ENCODE measurements around the gene METTL4. TPM values are rescaled to one million over a fixed set of nuclear protein-coding genes. Genes with fewer than 3 reads are reported as not detected.

METTL4 gene
- polyA plus RNA-seq, 1 donor from 2014 or later = 12.7 TPM

DNA sequence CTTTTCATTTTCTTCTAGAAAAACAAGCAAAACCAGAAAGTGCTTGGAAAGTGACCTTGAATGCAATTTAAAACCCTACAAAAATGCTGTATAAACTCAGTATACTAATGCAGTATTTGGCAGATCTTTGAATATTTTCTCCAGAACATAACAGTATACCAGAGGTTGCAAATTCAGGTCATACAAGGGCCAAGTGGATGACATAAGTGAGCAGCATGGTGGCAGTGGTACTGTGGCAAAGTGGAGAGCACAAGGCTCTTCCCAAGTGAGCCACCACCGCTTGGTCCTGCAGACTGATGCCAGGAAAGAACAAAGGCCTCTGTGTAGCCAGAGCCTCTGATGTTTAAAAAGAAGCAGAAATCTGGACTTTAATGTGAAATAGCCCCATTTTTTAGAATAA lies 33.1 kb downstream of the METTL4 start:
- no peak overlapping the region for H3K9ac ChIP-seq (ENCODE audit: low read length)
- no peaks in the 10 kb centered on the region for H3K27me3 ChIP-seq (ENCODE audit: insufficient read depth, low read depth, low read length)
- no peaks in the 10 kb centered on the region for H4K20me1 ChIP-seq (ENCODE audit: insufficient read depth)
- H3F3A ChIP-seq (ENCODE audit: insufficient read depth, low read length, poor library complexity, severe bottlenecking) = no peaks in the 10 kb centered on the region
- H3K36me3 ChIP-seq (ENCODE audit: insufficient read depth, low read length) = no peaks in the 10 kb centered on the region
- no peak overlapping the region for H3K4me2 ChIP-seq (ENCODE audit: low read length)
- H3K27ac ChIP-seq (ENCODE audit: low read length) = no peak overlapping the region
- H3K4me3 ChIP-seq (ENCODE audit: low read length) = no peak overlapping the region
- H3K9me3 ChIP-seq (ENCODE audit: low read length) = no peaks in the 10 kb centered on the region
- TF ChIP-seq POLR2AphosphoS5 (IDR thresholded peaks at IDR 0.05) = no peak
- TF ChIP-seq MXI1 (conservative IDR thresholded peaks at IDR 0.05; ENCODE audit: poor library complexity, severe bottlenecking) = no peak
- TF ChIP-seq, protein P1, sequence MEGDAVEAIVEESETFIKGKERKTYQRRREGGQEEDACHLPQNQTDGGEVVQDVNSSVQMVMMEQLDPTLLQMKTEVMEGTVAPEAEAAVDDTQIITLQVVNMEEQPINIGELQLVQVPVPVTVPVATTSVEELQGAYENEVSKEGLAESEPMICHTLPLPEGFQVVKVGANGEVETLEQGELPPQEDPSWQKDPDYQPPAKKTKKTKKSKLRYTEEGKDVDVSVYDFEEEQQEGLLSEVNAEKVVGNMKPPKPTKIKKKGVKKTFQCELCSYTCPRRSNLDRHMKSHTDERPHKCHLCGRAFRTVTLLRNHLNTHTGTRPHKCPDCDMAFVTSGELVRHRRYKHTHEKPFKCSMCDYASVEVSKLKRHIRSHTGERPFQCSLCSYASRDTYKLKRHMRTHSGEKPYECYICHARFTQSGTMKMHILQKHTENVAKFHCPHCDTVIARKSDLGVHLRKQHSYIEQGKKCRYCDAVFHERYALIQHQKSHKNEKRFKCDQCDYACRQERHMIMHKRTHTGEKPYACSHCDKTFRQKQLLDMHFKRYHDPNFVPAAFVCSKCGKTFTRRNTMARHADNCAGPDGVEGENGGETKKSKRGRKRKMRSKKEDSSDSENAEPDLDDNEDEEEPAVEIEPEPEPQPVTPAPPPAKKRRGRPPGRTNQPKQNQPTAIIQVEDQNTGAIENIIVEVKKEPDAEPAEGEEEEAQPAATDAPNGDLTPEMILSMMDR (IDR thresholded peaks at IDR 0.05; ENCODE audit: poor library complexity, severe bottlenecking) = no peak
- TF ChIP-seq, protein P2, sequence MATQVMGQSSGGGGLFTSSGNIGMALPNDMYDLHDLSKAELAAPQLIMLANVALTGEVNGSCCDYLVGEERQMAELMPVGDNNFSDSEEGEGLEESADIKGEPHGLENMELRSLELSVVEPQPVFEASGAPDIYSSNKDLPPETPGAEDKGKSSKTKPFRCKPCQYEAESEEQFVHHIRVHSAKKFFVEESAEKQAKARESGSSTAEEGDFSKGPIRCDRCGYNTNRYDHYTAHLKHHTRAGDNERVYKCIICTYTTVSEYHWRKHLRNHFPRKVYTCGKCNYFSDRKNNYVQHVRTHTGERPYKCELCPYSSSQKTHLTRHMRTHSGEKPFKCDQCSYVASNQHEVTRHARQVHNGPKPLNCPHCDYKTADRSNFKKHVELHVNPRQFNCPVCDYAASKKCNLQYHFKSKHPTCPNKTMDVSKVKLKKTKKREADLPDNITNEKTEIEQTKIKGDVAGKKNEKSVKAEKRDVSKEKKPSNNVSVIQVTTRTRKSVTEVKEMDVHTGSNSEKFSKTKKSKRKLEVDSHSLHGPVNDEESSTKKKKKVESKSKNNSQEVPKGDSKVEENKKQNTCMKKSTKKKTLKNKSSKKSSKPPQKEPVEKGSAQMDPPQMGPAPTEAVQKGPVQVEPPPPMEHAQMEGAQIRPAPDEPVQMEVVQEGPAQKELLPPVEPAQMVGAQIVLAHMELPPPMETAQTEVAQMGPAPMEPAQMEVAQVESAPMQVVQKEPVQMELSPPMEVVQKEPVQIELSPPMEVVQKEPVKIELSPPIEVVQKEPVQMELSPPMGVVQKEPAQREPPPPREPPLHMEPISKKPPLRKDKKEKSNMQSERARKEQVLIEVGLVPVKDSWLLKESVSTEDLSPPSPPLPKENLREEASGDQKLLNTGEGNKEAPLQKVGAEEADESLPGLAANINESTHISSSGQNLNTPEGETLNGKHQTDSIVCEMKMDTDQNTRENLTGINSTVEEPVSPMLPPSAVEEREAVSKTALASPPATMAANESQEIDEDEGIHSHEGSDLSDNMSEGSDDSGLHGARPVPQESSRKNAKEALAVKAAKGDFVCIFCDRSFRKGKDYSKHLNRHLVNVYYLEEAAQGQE (IDR thresholded peaks at IDR 0.05; ENCODE audit: borderline replicate concordance) = no peak
- TF ChIP-seq RAD21 (conservative IDR thresholded peaks at IDR 0.05) = no peak
- TF ChIP-seq SMC3 (conservative IDR thresholded peaks at IDR 0.05; ENCODE audit: poor library complexity) = no peak
- no peak for TF ChIP-seq TAF1 (IDR thresholded peaks at IDR 0.05; ENCODE audit: low read depth)
- TF ChIP-seq EP300 (conservative IDR thresholded peaks at IDR 0.05; ENCODE audit: poor library complexity, severe bottlenecking) = no peak
- TF ChIP-seq EZH2 (IDR thresholded peaks at IDR 0.05; ENCODE audit: borderline replicate concordance, insufficient read depth, low read length, poor library complexity, severe bottlenecking) = no peak
- no peaks in the 10 kb centered on the region for H3K9me2 ChIP-seq (ENCODE audit: insufficient read depth, low read length)
- H2AFZ ChIP-seq (ENCODE audit: low read depth, low read length) = no peak overlapping the region
- H3K79me2 ChIP-seq (replicated peaks; ENCODE audit: insufficient read depth, low read length) = no peaks in the 10 kb centered on the region

DNA sequence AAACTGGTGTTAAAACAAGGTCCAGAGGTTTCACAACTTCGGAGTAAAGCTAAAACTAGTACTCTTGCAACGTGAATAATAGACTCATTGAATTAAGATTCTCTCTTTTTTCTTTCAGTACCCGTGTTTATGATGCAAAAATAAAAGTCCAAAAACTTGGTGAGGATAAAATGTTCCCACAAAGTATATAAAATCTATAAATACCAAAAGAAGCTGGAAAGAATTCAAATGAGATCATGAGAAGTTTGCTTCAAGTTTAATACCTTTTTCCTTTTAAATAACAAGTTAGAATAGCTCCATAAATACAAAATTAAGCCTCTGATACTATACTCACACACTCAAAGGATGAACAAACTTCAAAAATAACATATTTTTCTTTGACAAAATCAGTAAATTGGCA lies 34.0 kb downstream of the METTL4 start:
- H3K9ac ChIP-seq (ENCODE audit: low read length) = no peak overlapping the region
- H3K4me3 ChIP-seq (ENCODE audit: low read length) = no peak overlapping the region
- no peaks in the 10 kb centered on the region for H3K36me3 ChIP-seq (ENCODE audit: insufficient read depth, low read length)
- TF ChIP-seq POLR2AphosphoS5 (IDR thresholded peaks at IDR 0.05) (no peak), EP300 (conservative IDR thresholded peaks at IDR 0.05; ENCODE audit: poor library complexity, severe bottlenecking) (no peak), MXI1 (conservative IDR thresholded peaks at IDR 0.05; ENCODE audit: poor library complexity, severe bottlenecking) (no peak), SMC3 (conservative IDR thresholded peaks at IDR 0.05; ENCODE audit: poor library complexity) (no peak), TAF1 (IDR thresholded peaks at IDR 0.05; ENCODE audit: low read depth) (no peak), EZH2 (IDR thresholded peaks at IDR 0.05; ENCODE audit: borderline replicate concordance, insufficient read depth, low read length, poor library complexity, severe bottlenecking) (no peak), RAD21 (conservative IDR thresholded peaks at IDR 0.05) (no peak)
- TF ChIP-seq, protein P1 (IDR thresholded peaks at IDR 0.05; ENCODE audit: poor library complexity, severe bottlenecking) = no peak
- TF ChIP-seq, protein P2 (IDR thresholded peaks at IDR 0.05; ENCODE audit: borderline replicate concordance) = no peak
- H3K9me2 ChIP-seq (ENCODE audit: insufficient read depth, low read length) = no peaks in the 10 kb centered on the region
- no peak overlapping the region for H3K27ac ChIP-seq (ENCODE audit: low read length)
- H3K79me2 ChIP-seq (replicated peaks; ENCODE audit: insufficient read depth, low read length) = no peaks in the 10 kb centered on the region
- no peaks in the 10 kb centered on the region for H3K27me3 ChIP-seq (ENCODE audit: insufficient read depth, low read depth, low read length)
- no peaks in the 10 kb centered on the region for H3K9me3 ChIP-seq (ENCODE audit: low read length)
- H2AFZ ChIP-seq (ENCODE audit: low read depth, low read length) = no peak overlapping the region
- H3K4me2 ChIP-seq (ENCODE audit: low read length) = no peak overlapping the region
- no peaks in the 10 kb centered on the region for H4K20me1 ChIP-seq (ENCODE audit: insufficient read depth)
- H3F3A ChIP-seq (ENCODE audit: insufficient read depth, low read length, poor library complexity, severe bottlenecking) = no peaks in the 10 kb centered on the region

Data from neural cell (in vitro differentiated cells).